Renal cortex interstitium (tissue), 11 donors: ENCODE data around the gene TMEM222. TPM values are rescaled to one million over a fixed set of nuclear protein-coding genes. Genes with fewer than 3 reads are reported as not detected.
"Not testable (repeated sequence)": the region's sequence is repeated elsewhere in the genome, so short reads cannot be mapped to it uniquely, and the experiment has no call there.

ENCODE experiments used
- DNase-seq, 11 donors: peaks; one replicate each; pipeline ENCODE4 v3.0.0-alpha.2; 2013; ENCODE audit warnings: low read depth in 9 of 11, low spot score in 4 of 11; ENCODE audit errors: extremely low read depth in 1 of 11
- polyA plus RNA-seq, 3 donors: library from polyadenylated mRNA; unstranded; fragments of 120-200 nt; gene quantifications; one replicate each; pipeline ENCODE4 v1.2.1, GENCODE V29; 2013; ENCODE audit not compliant: insufficient read length in 3 of 3

TMEM222 gene
- polyA plus RNA-seq, 3 donors, result 37.7 to 44.6 (median 41.6) TPM

- no peak for DNase-seq
Measured at GRCh38 chr1:27383661-27384060, 61.7 kb downstream of the TMEM222 start.

GRCh38 chr1:27384797-27385196 lies 62.8 kb downstream of the TMEM222 start:
- DNase-seq, result not testable (repeated sequence)

Other genes with a start within 250 kb of the TMEM222 start
- 10 to 100 TPM; 19.4 to 28.0 (median 24.0) TPM for gene SLC9A1, start 167.0 kb upstream of the TMEM222 start, polyA plus RNA-seq
- gene WDTC1, start 87.5 kb upstream of the TMEM222 start, polyA plus RNA-seq, result 10 to 100 TPM; 38.1 to 49.8 (median 46.8) TPM
- 10 to 100 TPM in 2 of 3 donors, 1 to 10 TPM in 1; 7.6 to 15.7 (median 10.2) TPM for gene SYTL1, start 19.9 kb downstream of the TMEM222 start, polyA plus RNA-seq
- 10 to 100 TPM in 2 of 3 donors, 1 to 10 TPM in 1; 9.7 to 11.6 (median 10.4) TPM for gene MAP3K6, start 44.8 kb downstream of the TMEM222 start, polyA plus RNA-seq
- gene FCN3, start 52.7 kb downstream of the TMEM222 start, polyA plus RNA-seq, result 1 to 10 TPM; 2.6 to 3.3 (median 2.9) TPM
- under 1 TPM; 0.22 to 0.47 (median 0.26) TPM for gene CD164L2, start 61.2 kb downstream of the TMEM222 start, polyA plus RNA-seq
- gene GPR3, start 70.5 kb downstream of the TMEM222 start, polyA plus RNA-seq, result 1 to 10 TPM in 2 of 3 donors, under 1 TPM in 1; 0.97 to 1.3 (median 1.1) TPM
- 100 to 1,000 TPM; 124 to 151 (median 135) TPM for gene WASF2, start 168.0 kb downstream of the TMEM222 start, polyA plus RNA-seq